H1 (cell line): ENCODE data around the gene CTTNBP2. TPM values are rescaled to one million over a fixed set of nuclear protein-coding genes. Genes with fewer than 3 reads are reported as not detected.

Experiments used
- CTCF ChIA-PET: fragments of 300-600 bp; sonication (Branson Sonifier 250); formaldehyde crosslinking; loops from one replicate; lab custom pipeline; 2021; ENCODE audit not compliant: partially characterized antibody; lab: Charles Lee
- POLR2A ChIA-PET: fragments of 300-600 bp; sonication (Branson Sonifier 250); formaldehyde crosslinking; loops from one replicate; lab custom pipeline; 2021; ENCODE audit warnings: inconsistent platforms; ENCODE audit not compliant: partially characterized antibody; lab: Charles Lee
- DNase-seq, 2 experiments: peaks; one replicate each; pipeline versions ENCODE4 v3.0.0 to v3.0.0-alpha.2; 2010 to 2022; ENCODE audit warnings: low spot score in 2 of 2, low read depth in 1 of 2, mixed read lengths in 1 of 2
- FAIRE-seq: peaks from 2 replicates; lab custom pipeline; 2011; peaks lifted over from hg19 to GRCh38; lab: Jason Lieb, UNC
- H2AFZ ChIP-seq: 2 replicates; pipeline ENCODE4 v1.8.1; 2012; ENCODE audit warnings: low read length, inconsistent platforms
- H2AK5ac ChIP-seq: 2 replicates; pipeline ENCODE4 v1.6.1; 2013; ENCODE audit warnings: low read depth, low read length
- H2BK120ac ChIP-seq: replicated peaks from 2 replicates; pipeline ENCODE3; 2013; ENCODE audit warnings: low read depth, low read length, inconsistent platforms
- H2BK12ac ChIP-seq: 2 replicates; pipeline ENCODE4 v1.6.1; 2013; ENCODE audit warnings: low read depth, low read length
- H2BK15ac ChIP-seq: 2 replicates; pipeline ENCODE4 v1.6.1; 2013; ENCODE audit warnings: low read length
- H2BK20ac ChIP-seq: 2 replicates; pipeline ENCODE4 v1.6.1; 2013; ENCODE audit warnings: low read length
- H2BK5ac ChIP-seq: 2 replicates; pipeline ENCODE4 v1.6.1; 2013; ENCODE audit warnings: low read depth, low read length
- H3K14ac ChIP-seq: 2 replicates; pipeline ENCODE4 v1.6.1; 2013; ENCODE audit warnings: inconsistent platforms; ENCODE audit not compliant: insufficient read length
- H3K18ac ChIP-seq: 2 replicates; pipeline ENCODE4 v1.6.1; 2013; ENCODE audit warnings: low read length; ENCODE audit errors: extremely low read depth
- H3K23ac ChIP-seq: 2 replicates; pipeline ENCODE4 v1.6.1; 2013; ENCODE audit warnings: inconsistent platforms; ENCODE audit not compliant: insufficient read length
- H3K23me2 ChIP-seq: 2 replicates; pipeline ENCODE4 v1.6.1; 2013; ENCODE audit warnings: low read depth, low read length
- H3K27ac ChIP-seq: 2 replicates; pipeline ENCODE4 v1.6.1; 2011; ENCODE audit warnings: low read depth, low read length, inconsistent platforms
- H3K27me3 ChIP-seq, 4 experiments: replicated peaks in 1 of 4; 1 replicate in 1 of 4; 2 replicates in 3 of 4; pipeline versions ENCODE4 v1.6.1 to v1.8.1; 2011 to 2013; ENCODE audit warnings: low read length in 3 of 4, mild to moderate bottlenecking in 3 of 4, inconsistent platforms in 2 of 4, mixed read lengths in 2 of 4, moderate library complexity in 1 of 4; ENCODE audit not compliant: control insufficient read depth in 3 of 4, insufficient read depth in 3 of 4; ENCODE audit errors: extremely low read depth in 1 of 4
- H3K36me3 ChIP-seq, 4 experiments: 2 replicates each; pipeline versions ENCODE4 v1.6.1 to v1.8.1; 2011 to 2013; ENCODE audit warnings: mild to moderate bottlenecking in 4 of 4, low read length in 3 of 4, moderate library complexity in 2 of 4, control low read depth in 1 of 4, inconsistent platforms in 1 of 4; ENCODE audit not compliant: insufficient read depth in 4 of 4, control insufficient read depth in 2 of 4
- H3K4ac ChIP-seq: replicated peaks from 2 replicates; pipeline ENCODE3; 2013; ENCODE audit warnings: low read length, low read depth, mixed read lengths, inconsistent platforms; ENCODE audit not compliant: insufficient read length
- H3K4me1 ChIP-seq, 4 experiments: replicated peaks in 1 of 4; 1 replicate in 1 of 4; 2 replicates in 3 of 4; pipeline versions ENCODE4 v1.6.1 to v1.8.1; 2011 to 2013; ENCODE audit warnings: low read length in 3 of 4, inconsistent platforms in 2 of 4, mixed read lengths in 1 of 4; ENCODE audit not compliant: insufficient read depth in 4 of 4, control insufficient read depth in 3 of 4
- H3K4me2 ChIP-seq, 2 experiments: 2 replicates each; pipeline versions ENCODE4 v1.6.1 to v1.8.1; 2011 to 2013; ENCODE audit warnings: low read depth in 2 of 2, low read length in 2 of 2, control low read depth in 1 of 2, inconsistent platforms in 1 of 2, mild to moderate bottlenecking in 1 of 2; ENCODE audit not compliant: insufficient read depth in 1 of 2
- H3K4me3 ChIP-seq, 4 experiments: fragments of 200-600, 300-600 bp in 1 of 4; sonication (generic), shearing (Covaris generic), sonication (Bioruptor Twin) in 1 of 4; 2 replicates each; pipeline versions ENCODE4 v1.5.1 to v1.8.1; 2011 to 2016; ENCODE audit warnings: low read length in 4 of 4, low read depth in 3 of 4, control low read depth in 2 of 4, inconsistent platforms in 2 of 4, mild to moderate bottlenecking in 2 of 4, mixed read lengths in 1 of 4, moderate library complexity in 1 of 4; ENCODE audit not compliant: insufficient read depth in 2 of 4; ENCODE audit errors: extremely low read depth in 1 of 4
- H3K56ac ChIP-seq: replicated peaks from 2 replicates; pipeline ENCODE3; 2013; ENCODE audit warnings: low read depth, mild to moderate bottlenecking, mixed read lengths, low read length, inconsistent platforms; ENCODE audit not compliant: insufficient read length
- H3K79me1 ChIP-seq: 2 replicates; pipeline ENCODE4 v1.6.1; 2013; ENCODE audit warnings: low read depth, low read length, control low read depth
- H3K79me2 ChIP-seq, 2 experiments: 2 replicates each; pipeline versions ENCODE4 v1.6.1 to v1.8.1; 2012 to 2013; ENCODE audit warnings: low read length in 2 of 2, mild to moderate bottlenecking in 2 of 2, inconsistent platforms in 1 of 2; ENCODE audit not compliant: insufficient read depth in 2 of 2, control insufficient read depth in 1 of 2
- H3K9ac ChIP-seq, 4 experiments: replicated peaks in 1 of 4; 1 replicate in 1 of 4; 2 replicates in 3 of 4; pipeline versions ENCODE4 v1.6.1 to v1.8.1; 2011 to 2013; ENCODE audit warnings: low read depth in 3 of 4, low read length in 3 of 4, control low read depth in 2 of 4, mild to moderate bottlenecking in 2 of 4, moderate library complexity in 2 of 4, inconsistent platforms in 1 of 4; ENCODE audit errors: extremely low read depth in 1 of 4
- H3K9me3 ChIP-seq, 2 experiments: 2 replicates each; pipeline versions ENCODE4 v1.6.1 to v1.8.1; 2012 to 2013; ENCODE audit warnings: mild to moderate bottlenecking in 2 of 2, moderate library complexity in 2 of 2, control low read depth in 1 of 2, inconsistent platforms in 1 of 2, low read depth in 1 of 2, low read length in 1 of 2, mixed read lengths in 1 of 2; ENCODE audit not compliant: insufficient read depth in 2 of 2
- H4K20me1 ChIP-seq, 2 experiments: replicated peaks in 1 of 2; 2 replicates each; pipeline versions ENCODE3 to v1.8.1; 2011 to 2013; ENCODE audit warnings: inconsistent platforms in 2 of 2, low read length in 2 of 2, mild to moderate bottlenecking in 1 of 2; ENCODE audit not compliant: insufficient read depth in 2 of 2, control insufficient read depth in 1 of 2
- H4K5ac ChIP-seq: 2 replicates; pipeline ENCODE4 v1.6.1; 2013; ENCODE audit warnings: low read length, low read depth, mixed read lengths, inconsistent platforms; ENCODE audit not compliant: insufficient read length
- H4K8ac ChIP-seq: 2 replicates; pipeline ENCODE4 v1.8.0; 2013; ENCODE audit warnings: mild to moderate bottlenecking, moderate library complexity, low read length, inconsistent platforms; ENCODE audit not compliant: insufficient read depth; ENCODE audit errors: extremely low read depth
- H4K91ac ChIP-seq: replicated peaks from 2 replicates; pipeline ENCODE3; 2013; ENCODE audit warnings: low read length, mixed read lengths, inconsistent platforms; ENCODE audit not compliant: insufficient read length
- CHD2 ChIP-seq: IDR thresholded peaks from 2 replicates; pipeline ENCODE4 v1.6.1; 2012; ENCODE audit warnings: low read length, improper control_type of control experiment
- JUN ChIP-seq: IDR thresholded peaks from 2 replicates; pipeline ENCODE4 v1.6.1; 2011; ENCODE audit warnings: low read depth, mild to moderate bottlenecking, improper control_type of control experiment, low read length
- KDM4A ChIP-seq: IDR thresholded peaks from one replicate; pipeline ENCODE4 v1.7.1; 2012; ENCODE audit warnings: low read depth, mild to moderate bottlenecking, moderate library complexity, low read length, inconsistent platforms; ENCODE audit not compliant: severe bottlenecking
- NANOG ChIP-seq: IDR thresholded peaks from 2 replicates; pipeline ENCODE4 v1.6.1; 2011; ENCODE audit warnings: low read length, low read depth, mild to moderate bottlenecking, inconsistent platforms; ENCODE audit not compliant: insufficient read depth, poor library complexity, severe bottlenecking
- NRF1 ChIP-seq: IDR thresholded peaks from 2 replicates; pipeline ENCODE4 v1.6.1; 2011; ENCODE audit warnings: mild to moderate bottlenecking, low read depth, low read length, improper control_type of control experiment
- POLR2AphosphoS5 ChIP-seq: IDR thresholded peaks from 2 replicates; pipeline ENCODE4 v1.6.1; 2011; ENCODE audit warnings: low read depth, low read length
- SAP30 ChIP-seq: fragments of 300-600 bp; sonication (generic); IDR thresholded peaks from 2 replicates; pipeline ENCODE4 v1.7.1; 2012; ENCODE audit warnings: low read length, moderate library complexity, mild to moderate bottlenecking, inconsistent platforms; ENCODE audit not compliant: insufficient read depth, insufficient replicate concordance
- SIN3A ChIP-seq, 2 experiments: IDR thresholded peaks in 1 of 2; conservative IDR thresholded peaks in 1 of 2; 2 replicates each; pipeline ENCODE4 v1.6.1; 2011 to 2012; ENCODE audit warnings: low read length in 2 of 2, improper control_type of control experiment in 1 of 2, low read depth in 1 of 2, mild to moderate bottlenecking in 1 of 2
- TAF7 ChIP-seq: optimal IDR thresholded peaks from 2 replicates; pipeline ENCODE3; 2011; ENCODE audit warnings: low read depth, mild to moderate bottlenecking, inconsistent platforms, low read length, moderate library complexity, borderline replicate concordance
- TCF12 ChIP-seq: IDR thresholded peaks from 2 replicates; pipeline ENCODE4 v1.6.1; 2011; ENCODE audit warnings: low read depth, mild to moderate bottlenecking, low read length
- WGBS, 2 experiments: shearing (Covaris generic) in 1 of 2; methylation state at CpG; one replicate each; pipeline versions ENCODE4 v1.1.6 to v1.1.7; 2013 to 2015; ENCODE audit warnings: low lambda C conversion rate in 2 of 2, mixed read lengths in 2 of 2, inconsistent platforms in 1 of 2, low coverage in 1 of 2, missing lambda C conversion rate in 1 of 2; ENCODE audit not compliant: insufficient replicate concordance in 2 of 2, insufficient coverage in 1 of 2, insufficient read length in 1 of 2; ENCODE audit errors: extremely low coverage in 1 of 2, missing lambda C conversion rate in 1 of 2; 5-methylcytosine and 5-hydroxymethylcytosine counted together
- polyA plus RNA-seq, 7 experiments: library from polyadenylated mRNA; depleted of rRNA in 3 of 7; stranded (reverse) in 5 of 7; unstranded in 2 of 7; fragments of >200 nt in 5 of 7; fragments of 200-250 nt in 2 of 7; gene quantifications; 1 replicate in 5 of 7; 2 replicates in 1 of 7; 4 replicates in 1 of 7; pipeline versions ENCODE4 v1.2.1 to v1.2.3, GENCODE V29; 2011 to 2013; ENCODE audit warnings: missing spikeins in 2 of 7, mixed read lengths in 2 of 7
- total RNA-seq: library from RNA; stranded (reverse); fragmentation: NEBNext Ultra II Directional; extraction: Animal tissue kit (Norgen Biotek cat#: 25700); gene quantifications from 2 replicates; pipeline ENCODE4 v1.2.1, GENCODE V29; 2021
- TF ChIP-seq, protein P1 (sequence below), 3 experiments: IDR thresholded peaks; 1 replicate in 2 of 3; 2 replicates in 1 of 3; pipeline versions ENCODE4 v1.5.1 to v1.6.1; 2011; ENCODE audit warnings: low read length in 3 of 3, mild to moderate bottlenecking in 3 of 3, inconsistent platforms in 2 of 3, low read depth in 1 of 3, moderate library complexity in 1 of 3; ENCODE audit not compliant: insufficient read depth in 1 of 3; ENCODE audit errors: control extremely low read depth in 1 of 3

Gene CTTNBP2
- total and polyA plus RNA-seq, 2 of the 8 experiments (the other 6 are each of a cell fraction or from before 2014, with no cell fraction given) = 15.3 to 35.1 TPM

GRCh38 chr7:117679120-117679519 is 194.1 kb downstream of the CTTNBP2 start:
- no peak overlapping the region for H3K14ac ChIP-seq
- no peak overlapping the region for H4K5ac ChIP-seq
- H3K36me3 ChIP-seq = no peaks in the 10 kb centered on the region; a peak in 1 of 8 replicates
- no peak overlapping the region for H3K27ac ChIP-seq
- H3K56ac ChIP-seq = no peak overlapping the region
- no peak overlapping the region for H2AFZ ChIP-seq
- FAIRE-seq = no peak
- POLR2A ChIA-PET = no interaction called here
- no peak overlapping the region for H2BK5ac ChIP-seq
- H2BK12ac ChIP-seq = no peak overlapping the region
- no peak for DNase-seq
- H3K4ac ChIP-seq = no peak overlapping the region
- no peak overlapping the region for H2BK120ac ChIP-seq
- CTCF ChIA-PET = interaction anchor here (1.7 kb wide), 1 partner anchor 37 kb away, joined by 4 read pairs; no protein-coding TSS in a partner anchor
- H3K23me2 ChIP-seq = no peaks in the 10 kb centered on the region; the same call in 1 of the 2 replicates
- no peaks in the 10 kb centered on the region for H4K20me1 ChIP-seq
- H3K23ac ChIP-seq = no peak overlapping the region
- H3K4me3 ChIP-seq = no peak overlapping the region
- H2BK15ac ChIP-seq = no peak overlapping the region
- 92% methylated on average over 3 of the region's 3 CpGs; no CpG with 5 or more reads in 1 of the 2 experiments for WGBS, 2 experiments
- H3K79me2 ChIP-seq = no peaks in the 10 kb centered on the region
- no peak overlapping the region for H3K18ac ChIP-seq
- H3K4me1 ChIP-seq = peaks cover 6 to 18% (median 14%) of the 10 kb centered on the region in 4 experiments; a peak in 4 of 7 replicates
- no peak overlapping the region for H4K8ac ChIP-seq
- no peaks in the 10 kb centered on the region for H3K9me3 ChIP-seq
- no peak overlapping the region for H3K4me2 ChIP-seq
- no peak overlapping the region for H2AK5ac ChIP-seq
- no peak overlapping the region for H3K9ac ChIP-seq
- no peak overlapping the region for H2BK20ac ChIP-seq
- peaks cover 0 to 1% (median 0%) of the 10 kb centered on the region in 4 experiments; a peak in 1 of 7 replicates for H3K27me3 ChIP-seq
- no peaks in the 10 kb centered on the region for H3K79me1 ChIP-seq
- no peak overlapping the region for H4K91ac ChIP-seq
- no peak for TF ChIP-seq TCF12
- no peak for TF ChIP-seq JUN
- no peak for TF ChIP-seq POLR2AphosphoS5
- no peak for TF ChIP-seq KDM4A
- TF ChIP-seq TAF7 = no peak
- TF ChIP-seq SIN3A (conservative IDR thresholded peaks at IDR 0.05 in 1 of 2, IDR thresholded peaks at IDR 0.05 in 1 of 2; ENCODE audit: low read depth in 1 of 2, low read length in 2 of 2) = no peak
- no peak for TF ChIP-seq SAP30
- TF ChIP-seq NANOG = no peak
- TF ChIP-seq, protein P1, sequence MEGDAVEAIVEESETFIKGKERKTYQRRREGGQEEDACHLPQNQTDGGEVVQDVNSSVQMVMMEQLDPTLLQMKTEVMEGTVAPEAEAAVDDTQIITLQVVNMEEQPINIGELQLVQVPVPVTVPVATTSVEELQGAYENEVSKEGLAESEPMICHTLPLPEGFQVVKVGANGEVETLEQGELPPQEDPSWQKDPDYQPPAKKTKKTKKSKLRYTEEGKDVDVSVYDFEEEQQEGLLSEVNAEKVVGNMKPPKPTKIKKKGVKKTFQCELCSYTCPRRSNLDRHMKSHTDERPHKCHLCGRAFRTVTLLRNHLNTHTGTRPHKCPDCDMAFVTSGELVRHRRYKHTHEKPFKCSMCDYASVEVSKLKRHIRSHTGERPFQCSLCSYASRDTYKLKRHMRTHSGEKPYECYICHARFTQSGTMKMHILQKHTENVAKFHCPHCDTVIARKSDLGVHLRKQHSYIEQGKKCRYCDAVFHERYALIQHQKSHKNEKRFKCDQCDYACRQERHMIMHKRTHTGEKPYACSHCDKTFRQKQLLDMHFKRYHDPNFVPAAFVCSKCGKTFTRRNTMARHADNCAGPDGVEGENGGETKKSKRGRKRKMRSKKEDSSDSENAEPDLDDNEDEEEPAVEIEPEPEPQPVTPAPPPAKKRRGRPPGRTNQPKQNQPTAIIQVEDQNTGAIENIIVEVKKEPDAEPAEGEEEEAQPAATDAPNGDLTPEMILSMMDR (IDR thresholded peaks at IDR 0.05; ENCODE audit: control extremely low read depth in 1 of 3, insufficient read depth in 1 of 3, low read depth in 1 of 3, low read length in 3 of 3) = no peak
- TF ChIP-seq CHD2 = no peak
- no peak for TF ChIP-seq NRF1
